Omental fat pad (tissue), 4 donors: ENCODE measurements around the gene HSPG2. TPM values are rescaled to one million over a fixed set of nuclear protein-coding genes. Genes with fewer than 3 reads are reported as not detected.

Experiments used
- ATAC-seq: fragments of 150-250 bp; one replicate; pipeline ENCODE4 v1.9.1; 2016; ENCODE audit warnings: mild to moderate bottlenecking, moderate library complexity; ENCODE audit not compliant: low FRiP score
- DNase-seq: peaks from one replicate; pipeline ENCODE4 v3.0.0-alpha.2; 2019; ENCODE audit warnings: low spot score
- CTCF ChIP-seq, 3 donors: fragments of 450-650 bp; IDR thresholded peaks; one replicate each; pipeline ENCODE4 v1.5.1; 2016 to 2017; ENCODE audit warnings: antibody characterized with exemption in 3 of 3, mild to moderate bottlenecking in 3 of 3, moderate library complexity in 2 of 3
- total RNA-seq, 4 donors: library from RNA; depleted of rRNA; stranded (reverse); fragments of >200 nt; gene quantifications; one replicate each; pipeline ENCODE4 v1.1.0, GENCODE V29; 2016

The HSPG2 gene
- total RNA-seq, 4 donors from 2014 or later = 66.0 to 496 (median 198) TPM

GRCh38 chr1:21857142-21857839, 79.8 kb downstream of the HSPG2 start:
- DNase-seq = no peak
- no peak for ATAC-seq
- no peak for TF ChIP-seq CTCF (IDR thresholded peaks at IDR 0.05)

GRCh38 chr1:21855257-21856096, 81.6 kb downstream of the HSPG2 start:
- ATAC-seq = no peak
- TF ChIP-seq CTCF (IDR thresholded peaks at IDR 0.05) = no peak

GRCh38 chr1:21854751-21855131, 82.4 kb downstream of the HSPG2 start:
- DNase-seq (no peak), ATAC-seq (no peak)
- TF ChIP-seq CTCF (IDR thresholded peaks at IDR 0.05) = no peak

More at GRCh38 chr1:21855257-21856096, 81.6 kb downstream of the HSPG2 start:
- no peak for DNase-seq

GRCh38 chr1:21854090-21854750, 82.9 kb downstream of the HSPG2 start:
- no peak for DNase-seq
- no peak for ATAC-seq
- no peak for TF ChIP-seq CTCF (IDR thresholded peaks at IDR 0.05)

- no peak for TF ChIP-seq CTCF (IDR thresholded peaks at IDR 0.05)
- ATAC-seq (no peak), DNase-seq (no peak)
These were observed 84.0 kb downstream of the HSPG2 start for GRCh38 chr1:21853131-21853427.

- DNase-seq (no peak), ATAC-seq (no peak)
- no peak for TF ChIP-seq CTCF (IDR thresholded peaks at IDR 0.05)
These were observed 84.6 kb downstream of the HSPG2 start for GRCh38 chr1:21852282-21853130.
